OCI-LY1 (cell line): ENCODE measurements around the gene DYNLL2.
A peak's percentile ranks its signal among the peaks of the same experiment; 100 is the strongest.

Experiments
- H2AFZ ChIP-seq: fragments of 200-600 bp; sonication (generic), shearing (Covaris generic); 2 replicates; pipeline ENCODE4 v1.6.0; 2014; ENCODE audit warnings: antibody characterized with exemption, mild to moderate bottlenecking, low read length
- H3F3A ChIP-seq: fragments of 200-600 bp; sonication (generic), shearing (Covaris generic); 2 replicates; pipeline ENCODE4 v1.6.0; 2014; ENCODE audit warnings: mild to moderate bottlenecking, antibody characterized with exemption, low read length, moderate library complexity; ENCODE audit not compliant: insufficient read depth
- H3K27ac ChIP-seq: fragments of 200-600 bp; sonication (generic); 2 replicates; pipeline ENCODE4 v1.5.1; 2014; ENCODE audit warnings: low read length, mixed run types, mild to moderate bottlenecking, low read depth; ENCODE audit not compliant: poor library complexity, severe bottlenecking
- H3K27me3 ChIP-seq: fragments of 200-600 bp; sonication (generic); 2 replicates; pipeline ENCODE4 v1.6.0; 2014; ENCODE audit warnings: antibody characterized with exemption, mild to moderate bottlenecking, low read length, moderate library complexity; ENCODE audit not compliant: insufficient read depth
- H3K36me3 ChIP-seq: fragments of 200-600 bp; sonication (generic); 2 replicates; pipeline ENCODE4 v1.6.1; 2014; ENCODE audit warnings: mild to moderate bottlenecking, antibody characterized with exemption, low read length, moderate library complexity, mixed read lengths; ENCODE audit not compliant: insufficient read depth
- H3K4me1 ChIP-seq: fragments of 200-600 bp; sonication (generic); 2 replicates; pipeline ENCODE4 v1.5.1; 2014; ENCODE audit warnings: mild to moderate bottlenecking, low read length, moderate library complexity; ENCODE audit not compliant: insufficient read depth, severe bottlenecking
- H3K4me2 ChIP-seq: fragments of 200-600 bp; sonication (generic), shearing (Covaris generic); 2 replicates; pipeline ENCODE4 v1.6.1; 2014; ENCODE audit warnings: low read length
- H3K4me3 ChIP-seq: fragments of 200-600 bp; sonication (generic); 2 replicates; pipeline ENCODE4 v1.5.1; 2014; ENCODE audit warnings: low read length, low read depth, mild to moderate bottlenecking, mixed read lengths; ENCODE audit not compliant: poor library complexity, severe bottlenecking
- H3K79me2 ChIP-seq: fragments of 200-600 bp; shearing (Covaris generic); 2 replicates; pipeline ENCODE4 v1.6.1; 2016; ENCODE audit warnings: mixed run types, low read length, mixed read lengths; ENCODE audit not compliant: insufficient read depth
- H3K9ac ChIP-seq: fragments of 200-600 bp; sonication (generic), shearing (Covaris generic); 2 replicates; pipeline ENCODE4 v1.6.1; 2014; ENCODE audit warnings: mild to moderate bottlenecking, low read length, mixed read lengths
- H3K9me2 ChIP-seq: fragments of 200-600 bp; sonication (generic), shearing (Covaris generic); 2 replicates; pipeline ENCODE4 v1.6.1; 2014; ENCODE audit warnings: low read depth, mild to moderate bottlenecking, low read length, mixed read lengths
- H3K9me3 ChIP-seq: fragments of 200-600 bp; shearing (Covaris generic); 2 replicates; pipeline ENCODE4 v1.6.1; 2014; ENCODE audit warnings: low read length, mixed read lengths
- H4K20me1 ChIP-seq: fragments of 200-600 bp; sonication (generic), shearing (Covaris generic); 2 replicates; pipeline ENCODE4 v1.6.0; 2016; ENCODE audit warnings: mild to moderate bottlenecking, low read length; ENCODE audit not compliant: insufficient read depth
- CTCF ChIP-seq: fragments of 200-600 bp; sonication (generic), shearing (Covaris generic); IDR thresholded peaks from 2 replicates; pipeline ENCODE4 v1.5.1; 2017; ENCODE audit warnings: mild to moderate bottlenecking, antibody characterized with exemption, low read length, moderate library complexity, mixed read lengths
- EZH2 ChIP-seq: fragments of 200-600 bp; sonication (generic), shearing (Covaris generic); IDR thresholded peaks from 2 replicates; pipeline ENCODE4 v1.8.0; 2017; ENCODE audit warnings: borderline replicate concordance, mixed run types, mild to moderate bottlenecking, antibody characterized with exemption, low read length, moderate library complexity, mixed read lengths

Gene DYNLL2

GRCh38 chr17:58110012-58110411 lies 26.8 kb downstream of the DYNLL2 start:
- H3K9ac ChIP-seq, result no peak overlapping the region
- H2AFZ ChIP-seq, result no peak overlapping the region
- H3K9me3 ChIP-seq, result peaks cover 3% of the 10 kb centered on the region; the same call in 1 of the 2 replicates
- H3K9me2 ChIP-seq, result no peaks in the 10 kb centered on the region
- H3K4me2 ChIP-seq, result no peak overlapping the region
- no peaks in the 10 kb centered on the region for H3K36me3 ChIP-seq
- no peaks in the 10 kb centered on the region for H3K4me1 ChIP-seq
- no peak overlapping the region for H3K27ac ChIP-seq
- no peaks in the 10 kb centered on the region for H3F3A ChIP-seq
- H3K79me2 ChIP-seq, result no peaks in the 10 kb centered on the region
- H4K20me1 ChIP-seq, result no peaks in the 10 kb centered on the region
- TF ChIP-seq EZH2 (no peak), CTCF (no peak)
- peaks cover 8% of the 10 kb centered on the region for H3K27me3 ChIP-seq
- H3K4me3 ChIP-seq, result no peak overlapping the region

GRCh38 chr17:58111676-58112075 lies 28.5 kb downstream of the DYNLL2 start:
- Histone ChIP-seq H3K4me2 (no peak overlapping the region), H4K20me1 (no peaks in the 10 kb centered on the region), H3K4me1 (no peaks in the 10 kb centered on the region), H3K27me3 (peaks cover 8% of the 10 kb centered on the region), H2AFZ (no peak overlapping the region), H3K36me3 (no peaks in the 10 kb centered on the region), H3F3A (no peaks in the 10 kb centered on the region), H3K9me2 (no peaks in the 10 kb centered on the region), H3K79me2 (no peaks in the 10 kb centered on the region), H3K4me3 (no peak overlapping the region), H3K9ac (no peak overlapping the region), H3K9me3 (peaks cover 3% of the 10 kb centered on the region; the same call in 1 of the 2 replicates), H3K27ac (no peak overlapping the region)
- no peak for TF ChIP-seq EZH2
- no peak for TF ChIP-seq CTCF

- no peaks in the 10 kb centered on the region for H3K9me3 ChIP-seq
- H3K9ac ChIP-seq, result no peak overlapping the region
- H3K4me3 ChIP-seq, result no peak overlapping the region
- H3K79me2 ChIP-seq, result no peaks in the 10 kb centered on the region
- no peaks in the 10 kb centered on the region for H3K9me2 ChIP-seq
- H2AFZ ChIP-seq, result no peak overlapping the region
- no peak overlapping the region for H3K27ac ChIP-seq
- H3K4me2 ChIP-seq, result no peak overlapping the region
- H3F3A ChIP-seq, result no peaks in the 10 kb centered on the region
- no peaks in the 10 kb centered on the region for H4K20me1 ChIP-seq
- H3K4me1 ChIP-seq, result no peaks in the 10 kb centered on the region
- H3K27me3 ChIP-seq, result peaks cover 7% of the 10 kb centered on the region; the same call in 1 of the 2 replicates
- TF ChIP-seq CTCF, result peak; percentile 94
- no peak for TF ChIP-seq EZH2
- no peaks in the 10 kb centered on the region for H3K36me3 ChIP-seq
These were observed 29.9 kb downstream of the DYNLL2 start for GRCh38 chr17:58112970-58113631.
